ENCODE results near the gene CASP3. TPM values are rescaled to one million over a fixed set of nuclear protein-coding genes. Genes with fewer than 3 reads are reported as not detected.
"Not testable (repeated sequence)": the region's sequence is repeated elsewhere in the genome, so short reads cannot be mapped to it uniquely, and the experiment has no call there.

Gene CASP3
- total RNA-seq, 1 experiment from 2014 or later = 13.2 TPM

GRCh38 chr4:184613405-184613804, 35.8 kb downstream of the CASP3 start:
- H4K20me1 ChIP-seq (ENCODE audit: low read length) = no peaks in the 10 kb centered on the region
- H3K27ac ChIP-seq (ENCODE audit: low read length) = no peak overlapping the region
- no peaks in the 10 kb centered on the region for H3F3A ChIP-seq (ENCODE audit: low read length, unreplicated experiment)
- DNase-seq (no peak), ATAC-seq (no peak)
- intact Hi-C loops (cut with micrococcal nuclease) = no loop called here
- H3K9ac ChIP-seq (ENCODE audit: low read length) = no peak overlapping the region
- no peak overlapping the region for H3K4me3 ChIP-seq (ENCODE audit: low read length)
- H2AFZ ChIP-seq (ENCODE audit: low read length) = no peak overlapping the region
- no peaks in the 10 kb centered on the region for H3K36me3 ChIP-seq (ENCODE audit: low read depth, low read length)
- H3K9me3 ChIP-seq (ENCODE audit: low read length) = no peaks in the 10 kb centered on the region
- ChIA-PET POLR2A (ENCODE audit: unreplicated experiment) (no interaction called here), CTCF (no interaction called here)
- no peak overlapping the region for H3K4me2 ChIP-seq (ENCODE audit: low read length)
- BruUV-seq (replicated peaks) = no TSS peak
- H3K4me1 ChIP-seq (ENCODE audit: insufficient read depth, low read length) = no peaks in the 10 kb centered on the region
- H3K27me3 ChIP-seq (ENCODE audit: low read length) = no peaks in the 10 kb centered on the region
- H3K9me2 ChIP-seq (replicated peaks; ENCODE audit: low read length) = no peaks in the 10 kb centered on the region
- no peaks in the 10 kb centered on the region for H3K79me2 ChIP-seq (ENCODE audit: low read length)
- no peak for TF ChIP-seq EZH2phosphoT487 (IDR thresholded peaks at IDR 0.05; ENCODE audit: borderline replicate concordance, low read length)
- no peak for TF ChIP-seq CTCF (conservative IDR thresholded peaks at IDR 0.05; ENCODE audit: low read depth, low read length)
- no peak for TF ChIP-seq EZH2 (IDR thresholded peaks at IDR 0.05; ENCODE audit: low read length, unreplicated experiment)

GRCh38 chr4:184612074-184612473, 37.2 kb downstream of the CASP3 start:
- DNase-seq (no peak), ATAC-seq (no peak)
- H3K4me3 ChIP-seq (ENCODE audit: low read length) = no peak overlapping the region
- CTCF ChIA-PET = no interaction called here
- no peaks in the 10 kb centered on the region for H3K27me3 ChIP-seq (ENCODE audit: low read length)
- H3K4me2 ChIP-seq (ENCODE audit: low read length) = no peak overlapping the region
- intact Hi-C loops (cut with micrococcal nuclease) = no loop called here
- POLR2A ChIA-PET (ENCODE audit: unreplicated experiment) = interaction anchor here (0.6 kb wide), 1 partner anchor 92 kb away, joined by 9 read pairs; no protein-coding TSS in a partner anchor
- no peaks in the 10 kb centered on the region for H3K9me3 ChIP-seq (ENCODE audit: low read length)
- no peaks in the 10 kb centered on the region for H3K4me1 ChIP-seq (ENCODE audit: insufficient read depth, low read length)
- H3K9me2 ChIP-seq (replicated peaks; ENCODE audit: low read length) = no peaks in the 10 kb centered on the region
- H4K20me1 ChIP-seq (ENCODE audit: low read length) = no peaks in the 10 kb centered on the region
- H3K79me2 ChIP-seq (ENCODE audit: low read length) = no peaks in the 10 kb centered on the region
- no peak overlapping the region for H3K27ac ChIP-seq (ENCODE audit: low read length)
- TF ChIP-seq CTCF (conservative IDR thresholded peaks at IDR 0.05; ENCODE audit: low read depth, low read length) = no peak
- no peak for TF ChIP-seq EZH2 (IDR thresholded peaks at IDR 0.05; ENCODE audit: low read length, unreplicated experiment)
- TF ChIP-seq EZH2phosphoT487 (IDR thresholded peaks at IDR 0.05; ENCODE audit: borderline replicate concordance, low read length) = no peak
- H3F3A ChIP-seq (ENCODE audit: low read length, unreplicated experiment) = no peaks in the 10 kb centered on the region
- H3K9ac ChIP-seq (ENCODE audit: low read length) = no peak overlapping the region
- no TSS peak for BruUV-seq (replicated peaks)
- no peak overlapping the region for H2AFZ ChIP-seq (ENCODE audit: low read length)
- H3K36me3 ChIP-seq (ENCODE audit: low read depth, low read length) = no peaks in the 10 kb centered on the region

GRCh38 chr4:184607429-184607828, 41.8 kb downstream of the CASP3 start:
- ATAC-seq; H4K20me1 ChIP-seq (ENCODE audit: low read length); H3K4me1 ChIP-seq (ENCODE audit: insufficient read depth, low read length); H3K27me3 ChIP-seq (ENCODE audit: low read length); H3K36me3 ChIP-seq (ENCODE audit: low read depth, low read length); CTCF ChIA-PET; H2AFZ ChIP-seq (ENCODE audit: low read length); H3K79me2 ChIP-seq (ENCODE audit: low read length); H3K9me3 ChIP-seq (ENCODE audit: low read length); H3K4me3 ChIP-seq (ENCODE audit: low read length); BruUV-seq (replicated peaks); H3K9me2 ChIP-seq (replicated peaks; ENCODE audit: low read length); DNase-seq; H3K4me2 ChIP-seq (ENCODE audit: low read length); H3F3A ChIP-seq (ENCODE audit: low read length, unreplicated experiment); H3K9ac ChIP-seq (ENCODE audit: low read length); POLR2A ChIA-PET (ENCODE audit: unreplicated experiment); intact Hi-C loops (cut with micrococcal nuclease); H3K27ac ChIP-seq (ENCODE audit: low read length): not testable (repeated sequence)

- intact Hi-C loops (cut with micrococcal nuclease); H4K20me1 ChIP-seq (ENCODE audit: low read length); H3K9ac ChIP-seq (ENCODE audit: low read length); POLR2A ChIA-PET (ENCODE audit: unreplicated experiment); H3K27ac ChIP-seq (ENCODE audit: low read length); BruUV-seq (replicated peaks); H3K27me3 ChIP-seq (ENCODE audit: low read length); H3F3A ChIP-seq (ENCODE audit: low read length, unreplicated experiment); H3K4me1 ChIP-seq (ENCODE audit: insufficient read depth, low read length); ATAC-seq; H3K9me2 ChIP-seq (replicated peaks; ENCODE audit: low read length); H2AFZ ChIP-seq (ENCODE audit: low read length); H3K36me3 ChIP-seq (ENCODE audit: low read depth, low read length); DNase-seq; CTCF ChIA-PET; H3K79me2 ChIP-seq (ENCODE audit: low read length); H3K4me2 ChIP-seq (ENCODE audit: low read length); H3K9me3 ChIP-seq (ENCODE audit: low read length); H3K4me3 ChIP-seq (ENCODE audit: low read length): not testable (repeated sequence)
Measured at GRCh38 chr4:184602857-184603256, 46.4 kb downstream of the CASP3 start.

GRCh38 chr4:184600982-184601381, 48.3 kb downstream of the CASP3 start:
- H3K36me3 ChIP-seq (ENCODE audit: low read depth, low read length); intact Hi-C loops (cut with micrococcal nuclease): not testable (repeated sequence)

More at GRCh38 chr4:184600982-184601381, 48.3 kb downstream of the CASP3 start:
- H3K27me3 ChIP-seq (ENCODE audit: low read length); H3K9me2 ChIP-seq (replicated peaks; ENCODE audit: low read length); H3K27ac ChIP-seq (ENCODE audit: low read length); BruUV-seq (replicated peaks); H3K4me2 ChIP-seq (ENCODE audit: low read length); H3K79me2 ChIP-seq (ENCODE audit: low read length); CTCF ChIA-PET; H2AFZ ChIP-seq (ENCODE audit: low read length); H3K4me3 ChIP-seq (ENCODE audit: low read length); H3K4me1 ChIP-seq (ENCODE audit: insufficient read depth, low read length); H3K9ac ChIP-seq (ENCODE audit: low read length); DNase-seq; H4K20me1 ChIP-seq (ENCODE audit: low read length); H3K9me3 ChIP-seq (ENCODE audit: low read length); H3F3A ChIP-seq (ENCODE audit: low read length, unreplicated experiment); POLR2A ChIA-PET (ENCODE audit: unreplicated experiment); ATAC-seq: not testable (repeated sequence)
